A549 (cell line): ENCODE data around the gene TES.

Experiments used
- CTCF ChIP-seq: fragments of >200 bp; sonication (Bioruptor Twin); formaldehyde crosslinking; IDR thresholded peaks from 3 replicates; pipeline ENCODE4 v1.5.1; 2016
- EP300 ChIP-seq, 2 experiments: fragments of >200 bp; sonication (Bioruptor Twin); formaldehyde crosslinking; IDR thresholded peaks; 2 replicates in 1 of 2; 3 replicates in 1 of 2; pipeline ENCODE4 v1.6.1; 2016 to 2017
- HOXA7 ChIP-seq: fragments of 250-450 bp; sonication (Bioruptor Pico); IDR thresholded peaks from 2 replicates; pipeline ENCODE4 v1.5.0; 2020; ENCODE audit warnings: mild to moderate bottlenecking, moderate library complexity
- HOXB5 ChIP-seq: fragments of 250-450 bp; sonication (Bioruptor Pico); IDR thresholded peaks from 2 replicates; pipeline ENCODE4 v1.5.0; 2020; ENCODE audit warnings: mild to moderate bottlenecking, moderate library complexity
- KDM5A ChIP-seq: fragments of 200-600 bp; sonication (generic); IDR thresholded peaks from 2 replicates; pipeline ENCODE4 v1.6.1; 2016; ENCODE audit warnings: antibody characterized with exemption, mild to moderate bottlenecking

- no peak for TF ChIP-seq HOXB5
- TF ChIP-seq EP300 (IDR thresholded peaks at IDR 0.05), result no peak
- TF ChIP-seq HOXA7 (CRISPR knock-in tag), result no peak
- no peak for TF ChIP-seq KDM5A
- no peak for TF ChIP-seq CTCF
These were observed 29.8 kb downstream of the TES start for GRCh38 chr7:116240024-116240668.
